OCI-LY7 (cell line): ENCODE data around the gene PITPNM1. TPM values are rescaled to one million over a fixed set of nuclear protein-coding genes. Genes with fewer than 3 reads are reported as not detected.

Experiments used
- BruUV-seq: library from RNA; stranded (reverse); fragments of 400-500 nt; replicated peaks from 2 replicates; lab custom pipeline; 2021; lab: Mats Ljungman, UMichigan
- CTCF ChIA-PET: fragments of 300-600 bp; sonication (Branson Sonifier 250); formaldehyde crosslinking; loops from one replicate; lab custom pipeline; 2022; ENCODE audit warnings: antibody characterized with exemption; ENCODE audit not compliant: unreplicated experiment; lab: Charles Lee
- POLR2A ChIA-PET: fragments of 300-600 bp; sonication (Branson Sonifier 250); formaldehyde crosslinking; loops from one replicate; lab custom pipeline; 2022; ENCODE audit warnings: antibody characterized with exemption; lab: Charles Lee
- DNase-seq: peaks from one replicate; pipeline ENCODE4 v3.0.0-alpha.2; 2015; ENCODE audit warnings: low spot score
- H2AFZ ChIP-seq: fragments of 200-600 bp; sonication (generic), shearing (Covaris generic); 2 replicates; pipeline ENCODE4 v1.6.1; 2014; ENCODE audit warnings: mild to moderate bottlenecking, antibody characterized with exemption, low read length, moderate library complexity
- H3K27ac ChIP-seq: fragments of 200-600 bp; sonication (generic); 2 replicates; pipeline ENCODE4 v1.5.1; 2014; ENCODE audit warnings: mixed run types, low read depth, mild to moderate bottlenecking, moderate library complexity, low read length, inconsistent platforms; ENCODE audit not compliant: poor library complexity, severe bottlenecking
- H3K36me3 ChIP-seq: fragments of 200-600 bp; sonication (generic); 2 replicates; pipeline ENCODE4 v1.6.1; 2014; ENCODE audit warnings: mild to moderate bottlenecking, antibody characterized with exemption, low read length, moderate library complexity, mixed read lengths; ENCODE audit not compliant: insufficient read depth
- H3K4me1 ChIP-seq: fragments of 200-600 bp; sonication (generic); 2 replicates; pipeline ENCODE4 v1.5.1; 2014; ENCODE audit warnings: mild to moderate bottlenecking, low read length; ENCODE audit not compliant: insufficient read depth, poor library complexity, severe bottlenecking
- H3K4me2 ChIP-seq: fragments of 200-600 bp; sonication (generic); 2 replicates; pipeline ENCODE4 v1.6.1; 2014; ENCODE audit warnings: mild to moderate bottlenecking, low read length
- H3K4me3 ChIP-seq: fragments of 200-600 bp; sonication (generic); 2 replicates; pipeline ENCODE4 v1.5.1; 2014; ENCODE audit warnings: mild to moderate bottlenecking, low read depth, low read length; ENCODE audit not compliant: poor library complexity, severe bottlenecking
- H3K79me2 ChIP-seq: fragments of 200-600 bp; sonication (generic); 2 replicates; pipeline ENCODE4 v1.6.1; 2016; ENCODE audit warnings: low read depth, mild to moderate bottlenecking, low read length, moderate library complexity, mixed read lengths; ENCODE audit not compliant: insufficient read depth
- H3K9me2 ChIP-seq: fragments of 200-600 bp; sonication (generic); 2 replicates; pipeline ENCODE4 v1.6.1; 2016; ENCODE audit warnings: mild to moderate bottlenecking, low read length, mixed read lengths; ENCODE audit not compliant: insufficient read depth
- H3K9me3 ChIP-seq: fragments of 200-600 bp; sonication (generic); 2 replicates; pipeline ENCODE4 v1.6.1; 2014; ENCODE audit warnings: mild to moderate bottlenecking, mixed run types, low read length, mixed read lengths
- H4K20me1 ChIP-seq: fragments of 200-600 bp; sonication (generic); 2 replicates; pipeline ENCODE4 v1.6.1; 2014; ENCODE audit warnings: mild to moderate bottlenecking, antibody characterized with exemption, low read length, moderate library complexity, mixed read lengths; ENCODE audit not compliant: insufficient read depth
- CTCF ChIP-seq: fragments of 200-600 bp; sonication (generic); conservative IDR thresholded peaks from 2 replicates; pipeline ENCODE4 v1.5.1; 2014; ENCODE audit warnings: mild to moderate bottlenecking, antibody characterized with exemption, low read length, moderate library complexity, mixed read lengths
- EZH2phosphoT487 ChIP-seq: fragments of 200-600 bp; sonication (generic); IDR thresholded peaks from 2 replicates; pipeline ENCODE4 v1.6.1; 2018; ENCODE audit warnings: low read depth, borderline replicate concordance, mild to moderate bottlenecking, mixed run types, antibody characterized with exemption, low read length, moderate library complexity, mixed read lengths
- intact Hi-C: fragments of 100-400 bp; cut with micrococcal nuclease; formaldehyde crosslinking; loops from one replicate; pipeline ENCODE4 v1.10.0; 2022; ENCODE audit not compliant: unreplicated experiment
- total RNA-seq, 2 experiments: library from RNA; depleted of rRNA in 1 of 2; stranded (reverse); fragments of >200 nt in 1 of 2; shearing (Covaris generic) in 1 of 2; gene quantifications; 2 replicates each; pipeline ENCODE4 v1.2.3, GENCODE V29; 2014 to 2022

The PITPNM1 gene
- total RNA-seq, 2 experiments from 2014 or later, result 37.2 to 51.3 TPM

- Histone ChIP-seq H3K4me2 (no peak overlapping the region), H3K4me3 (no peak overlapping the region), H3K36me3 (no peaks in the 10 kb centered on the region), H4K20me1 (no peaks in the 10 kb centered on the region), H3K79me2 (peaks cover 10% of the 10 kb centered on the region; the same call in 1 of the 2 replicates), H2AFZ (no peak overlapping the region), H3K4me1 (peaks cover 23% of the 10 kb centered on the region), H3K9me3 (no peaks in the 10 kb centered on the region), H3K9me2 (no peaks in the 10 kb centered on the region), H3K27ac (no peak overlapping the region)
- CTCF ChIA-PET, result no interaction called here
- POLR2A ChIA-PET, result interaction anchor here (0.6 kb wide), 1 partner anchor 33 kb away, joined by 3 read pairs; no protein-coding TSS in a partner anchor
- no peak for DNase-seq
- TF ChIP-seq EZH2phosphoT487 (no peak), CTCF (no peak)
- intact Hi-C loops, result no loop called here
- no TSS peak for BruUV-seq
Observed at GRCh38 chr11:67472882-67473281, 32.3 kb downstream of the PITPNM1 start.

- Histone ChIP-seq H2AFZ (no peak overlapping the region), H3K9me3 (no peaks in the 10 kb centered on the region), H4K20me1 (no peaks in the 10 kb centered on the region), H3K4me1 (peaks cover 45% of the 10 kb centered on the region), H3K79me2 (peaks cover 16% of the 10 kb centered on the region; the same call in 1 of the 2 replicates), H3K4me2 (0 out of 2 replicates have a peak overlapping the region, but pooled peaks have one; percentile 13), H3K9me2 (no peaks in the 10 kb centered on the region), H3K4me3 (no peak overlapping the region), H3K36me3 (no peaks in the 10 kb centered on the region), H3K27ac (no peak overlapping the region)
- ChIA-PET POLR2A (interaction anchor here (0.6 to 4.2 kb wide), 5 partner anchors 12 to 230 kb away, joined by 3 to 13 read pairs (median 4); partner anchors contain the start of gene AIP), CTCF (no interaction called here)
- DNase-seq, result no peak
- no peak for TF ChIP-seq EZH2phosphoT487
- no peak for TF ChIP-seq CTCF
- BruUV-seq, result no TSS peak
- intact Hi-C loops, result no loop called here
Observed at GRCh38 chr11:67470337-67471002, 34.7 kb downstream of the PITPNM1 start.

- no peak for DNase-seq
- Histone ChIP-seq H3K9me3 (no peaks in the 10 kb centered on the region), H3K36me3 (no peaks in the 10 kb centered on the region), H3K4me3 (peak overlapping the region; percentile 87), H2AFZ (peak overlapping the region; percentile 61; the same call in 1 of the 2 replicates), H3K4me1 (peaks cover 49% of the 10 kb centered on the region), H3K27ac (no peak overlapping the region), H3K4me2 (peak overlapping the region; percentile 78), H3K79me2 (peaks cover 23% of the 10 kb centered on the region; the same call in 1 of the 2 replicates), H4K20me1 (no peaks in the 10 kb centered on the region), H3K9me2 (no peaks in the 10 kb centered on the region)
- ChIA-PET POLR2A (interaction anchor here (1.2 to 4.2 kb wide), 4 partner anchors 9 to 32 kb away, joined by 3 to 20 read pairs (median 12); partner anchors contain the start of gene PTPRCAP), CTCF (no interaction called here)
- TF ChIP-seq CTCF (peak; percentile 41; the same call in 1 of the 2 replicates), EZH2phosphoT487 (no peak)
- BruUV-seq, result no TSS peak
- intact Hi-C loops, result loop anchor here (1.0 to 5.0 kb wide), 4 partner anchors 32 to 117 kb away; partner anchors contain the start of genes POLD4 and PTPRCAP
Observed at GRCh38 chr11:67469508-67469811, 35.7 kb downstream of the PITPNM1 start.
